NAMALWA (cell line): ENCODE data around the gene GALNT13.

ENCODE experiments used
- DNase-seq: peaks from one replicate; pipeline ENCODE4 v3.0.0-alpha.2; 2015; ENCODE audit warnings: low spot score

GALNT13 gene

DNA sequence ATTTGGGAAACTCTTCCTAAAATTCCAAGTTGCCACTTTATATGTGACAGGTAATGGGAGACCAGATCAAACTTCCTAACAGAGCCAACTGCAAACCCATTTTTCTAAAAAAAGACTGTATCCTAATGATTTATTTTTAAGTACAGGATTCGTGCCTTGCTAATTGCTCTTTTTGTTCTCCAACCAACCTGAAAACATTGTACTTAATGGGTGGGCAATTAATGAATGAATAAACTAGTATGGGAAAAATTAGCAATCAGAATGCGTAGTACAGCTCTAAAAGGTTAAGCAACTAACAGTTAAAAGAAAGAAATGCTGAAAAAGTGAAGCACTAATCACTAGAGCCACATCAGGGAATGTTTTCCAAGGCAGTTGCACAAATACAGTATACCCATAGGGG, 609.6 kb downstream of the GALNT13 start:
- no peak for DNase-seq

DNA sequence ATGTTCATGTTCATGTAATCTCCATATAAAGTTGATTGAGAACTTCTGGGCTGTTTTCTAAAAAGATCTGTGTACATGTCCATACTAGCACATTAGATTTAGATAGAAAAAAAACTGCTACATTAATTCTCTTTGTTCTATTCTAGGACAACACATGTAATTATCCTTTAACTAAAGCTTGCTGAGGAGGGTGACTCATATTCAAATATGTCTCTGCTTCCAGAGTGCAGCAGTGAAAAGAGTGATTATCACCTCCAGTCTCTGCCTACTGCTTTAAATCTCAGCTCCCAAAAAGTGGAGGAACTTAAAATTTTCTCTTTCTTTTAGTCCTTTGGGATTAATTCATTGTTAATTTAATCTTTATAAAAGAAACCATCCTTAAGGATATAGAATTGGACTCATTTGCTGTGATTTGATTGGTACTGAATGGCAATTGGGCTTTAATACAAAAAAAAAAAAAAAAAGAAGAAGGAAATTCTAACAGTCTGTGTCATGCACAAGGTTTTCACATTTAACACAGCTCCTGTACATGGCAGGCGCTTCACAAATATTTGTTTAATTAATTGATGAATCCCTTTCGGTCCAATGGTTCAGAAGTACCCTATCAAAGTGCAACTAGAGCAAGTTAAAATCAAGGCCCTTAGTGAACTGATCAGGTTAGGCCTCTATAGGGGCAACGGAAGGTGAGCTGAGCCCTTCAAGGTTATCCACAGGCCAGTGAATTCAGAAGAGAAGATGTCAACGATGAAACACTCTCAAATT, 612.8 kb downstream of the GALNT13 start:
- DNase-seq = no peak

DNA sequence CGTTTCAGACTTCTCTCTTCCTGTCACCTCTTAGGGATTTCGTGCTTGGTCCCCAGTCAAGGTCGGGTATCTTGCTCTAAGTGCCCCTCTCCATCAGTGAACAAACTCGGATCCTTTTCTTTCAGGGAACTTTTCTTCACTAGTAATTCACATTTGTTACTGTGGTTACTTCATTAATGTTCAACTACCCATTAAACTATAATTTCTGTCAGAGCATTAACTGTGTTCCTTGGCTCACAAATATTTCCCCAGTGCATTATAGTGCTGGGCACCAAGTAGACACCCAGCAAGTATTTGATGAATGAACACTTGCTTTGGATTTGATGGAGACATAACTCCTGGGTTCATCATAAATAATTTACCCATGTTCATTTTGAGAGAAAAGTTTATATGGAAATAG, 617.1 kb downstream of the GALNT13 start:
- DNase-seq = no peak

DNA sequence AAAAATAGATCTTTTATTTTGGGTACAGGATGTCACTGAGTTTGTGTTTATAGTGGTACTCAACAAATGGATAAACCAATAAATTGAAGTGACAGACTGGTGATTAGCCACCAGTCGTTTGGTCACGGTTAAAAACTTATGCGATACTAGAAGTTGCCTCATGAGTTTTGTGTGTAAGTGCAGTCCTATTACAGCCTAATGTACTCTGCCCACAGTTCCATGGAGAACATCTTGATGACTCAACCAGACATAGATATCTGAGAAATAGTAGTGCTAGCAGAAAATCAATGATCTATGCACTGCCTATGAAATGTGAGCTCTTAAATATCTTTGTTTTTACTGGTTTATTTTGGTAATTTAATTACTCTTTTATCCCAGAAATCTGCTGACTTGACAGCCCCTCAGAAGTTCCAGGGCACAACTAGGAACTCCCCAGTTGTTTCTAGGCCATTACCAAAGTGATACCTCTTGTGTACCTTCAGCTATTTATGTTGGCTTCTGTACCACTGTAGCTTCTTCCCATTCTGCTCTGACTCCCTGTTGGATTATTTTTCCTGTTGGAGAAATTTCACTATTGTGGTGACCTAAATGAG, 617.6 kb downstream of the GALNT13 start:
- DNase-seq = no peak

DNA sequence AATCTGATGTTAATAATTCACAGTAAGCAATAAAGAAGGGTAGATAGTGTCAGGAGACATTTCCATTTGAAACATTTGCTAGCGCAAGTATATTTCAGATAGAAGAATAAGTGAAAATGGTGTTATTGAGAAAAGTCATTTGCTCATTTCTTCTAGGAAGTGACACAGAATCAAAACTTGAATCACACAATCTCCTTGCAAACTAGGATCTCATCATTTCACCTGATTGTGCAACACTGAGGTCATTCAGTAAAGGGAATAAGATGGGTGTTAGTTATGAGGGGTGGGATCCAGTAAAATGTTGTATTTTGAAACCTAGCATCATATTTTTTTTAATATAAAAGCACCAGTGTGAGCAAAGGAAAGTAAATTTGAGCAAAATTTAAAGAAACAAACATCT, 618.8 kb downstream of the GALNT13 start:
- no peak for DNase-seq

DNA sequence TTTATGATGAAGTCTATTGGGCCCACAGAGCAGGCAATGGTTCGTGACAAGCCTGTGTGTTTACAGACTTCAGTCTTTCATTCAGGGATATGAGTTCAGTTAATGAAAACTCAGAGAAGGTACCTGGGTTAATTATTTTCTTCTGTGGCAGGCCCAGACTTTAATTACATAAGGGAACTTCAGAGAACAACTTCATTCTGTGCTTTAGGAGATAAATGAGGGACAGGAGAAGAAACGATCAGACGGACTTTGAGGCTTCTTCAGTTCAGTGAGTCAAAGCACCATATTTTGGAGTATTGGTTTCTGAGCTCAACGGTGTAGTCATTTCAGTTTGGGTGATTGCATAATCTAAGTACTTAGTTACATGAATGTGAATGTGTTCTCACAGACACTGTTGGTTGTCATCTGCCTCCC, 623.7 kb downstream of the GALNT13 start:
- DNase-seq = no peak

DNA sequence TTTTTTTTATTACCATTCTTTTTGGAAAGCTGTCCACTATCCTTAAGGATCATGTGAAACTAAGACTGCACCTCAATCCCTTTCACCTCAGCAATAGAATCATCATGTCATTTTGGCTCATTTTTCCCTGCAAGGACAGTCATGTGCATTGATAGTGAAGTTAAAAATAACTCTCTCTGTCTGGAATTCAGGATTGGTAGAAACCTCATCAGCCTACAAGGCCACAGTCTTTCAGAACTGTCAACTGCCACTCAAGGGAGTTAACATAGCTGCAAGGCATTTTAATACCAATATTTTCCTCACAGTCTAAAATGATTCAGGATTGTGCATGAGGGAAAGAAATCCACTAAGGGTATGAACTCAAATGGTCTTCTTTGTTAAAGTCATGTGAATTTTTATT, 625.3 kb downstream of the GALNT13 start:
- no peak for DNase-seq
